Stimulated activated CD4-positive, alpha-beta T cell treated with anti-CD3 and anti-CD28 coated beads, Interleukin-1b, Interleukin-23, amount 100 ng/mL, for 4 hours (primary cell): Measurements from ENCODE around the gene SENP3.
A peak's percentile ranks its signal among the peaks of the same experiment; 100 is the strongest.
"Not testable (repeated sequence)": the region's sequence is repeated elsewhere in the genome, so short reads cannot be mapped to it uniquely, and the experiment has no call there.

ENCODE experiments used
- DNase-seq, 2 donors: peaks; one replicate each; pipeline ENCODE4 v3.0.0-alpha.2; 2020; ENCODE audit warnings: low read depth in 2 of 2

The SENP3 gene

GRCh38 chr17:7592422-7593021 is 30.8 kb downstream of the SENP3 start:
- DNase-seq = no peak

DNA sequence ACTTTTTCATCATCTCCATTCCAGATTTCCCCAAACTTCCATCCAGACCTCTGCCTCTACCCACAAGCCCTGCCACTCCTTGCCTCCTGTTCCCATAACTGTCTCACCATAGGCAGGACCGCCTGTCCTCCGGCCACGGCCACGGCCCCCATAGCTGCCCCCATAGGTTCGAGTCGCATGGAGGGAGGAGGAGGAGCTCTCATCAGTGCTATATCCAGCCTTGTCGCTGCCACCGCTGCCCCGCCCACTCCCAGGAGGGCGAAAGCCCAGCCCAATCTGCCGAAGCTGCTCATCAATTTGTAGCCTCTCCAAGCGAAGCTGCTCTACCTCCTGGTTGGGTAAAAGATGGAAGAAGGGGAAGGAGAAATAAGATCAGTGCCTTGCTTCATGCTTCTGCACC is 31.6 kb downstream of the SENP3 start:
- DNase-seq = no peak

DNA sequence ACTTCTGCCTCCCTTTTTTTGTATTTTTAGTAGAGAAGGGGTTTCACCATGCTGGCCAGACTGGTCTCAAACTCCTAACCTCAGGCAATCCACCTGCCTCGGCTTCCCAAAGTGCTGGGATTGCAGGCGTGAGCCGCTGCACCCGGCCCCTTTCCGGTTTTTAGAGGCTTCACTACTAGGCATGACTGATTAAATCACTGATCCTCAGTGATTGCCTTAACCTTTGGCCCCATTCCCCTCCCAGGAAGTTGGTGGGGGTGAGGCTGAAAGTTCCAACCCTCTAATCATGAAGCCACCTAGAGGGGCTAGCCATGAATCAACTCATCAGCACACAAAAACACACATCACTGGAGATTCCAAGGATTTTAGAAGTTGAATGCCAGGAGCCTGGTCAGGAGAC is 35.8 kb downstream of the SENP3 start:
- DNase-seq = not testable (repeated sequence)

DNA sequence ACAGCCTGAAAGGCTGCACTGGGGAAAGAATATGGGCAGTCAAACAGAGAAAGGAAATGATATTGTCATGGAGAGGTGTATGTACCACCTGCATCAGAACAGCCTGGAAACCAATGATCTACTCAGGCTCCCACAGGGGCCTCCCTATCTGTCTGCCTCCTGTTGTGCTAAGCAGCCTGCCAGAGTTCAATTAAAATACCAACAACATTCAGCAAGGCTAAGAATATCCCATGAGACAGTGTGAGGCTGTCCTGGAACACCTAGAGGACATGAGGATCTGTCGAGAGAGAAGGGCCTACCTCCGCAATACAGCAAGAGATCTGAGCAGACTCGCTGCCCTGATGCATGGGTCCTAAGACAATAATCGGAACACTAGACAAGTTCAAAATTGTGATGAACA is 44.6 kb downstream of the SENP3 start:
- no peak for DNase-seq

- no peak for DNase-seq
These were observed 48.9 kb downstream of the SENP3 start for GRCh38 chr17:7610641-7611040.

DNA sequence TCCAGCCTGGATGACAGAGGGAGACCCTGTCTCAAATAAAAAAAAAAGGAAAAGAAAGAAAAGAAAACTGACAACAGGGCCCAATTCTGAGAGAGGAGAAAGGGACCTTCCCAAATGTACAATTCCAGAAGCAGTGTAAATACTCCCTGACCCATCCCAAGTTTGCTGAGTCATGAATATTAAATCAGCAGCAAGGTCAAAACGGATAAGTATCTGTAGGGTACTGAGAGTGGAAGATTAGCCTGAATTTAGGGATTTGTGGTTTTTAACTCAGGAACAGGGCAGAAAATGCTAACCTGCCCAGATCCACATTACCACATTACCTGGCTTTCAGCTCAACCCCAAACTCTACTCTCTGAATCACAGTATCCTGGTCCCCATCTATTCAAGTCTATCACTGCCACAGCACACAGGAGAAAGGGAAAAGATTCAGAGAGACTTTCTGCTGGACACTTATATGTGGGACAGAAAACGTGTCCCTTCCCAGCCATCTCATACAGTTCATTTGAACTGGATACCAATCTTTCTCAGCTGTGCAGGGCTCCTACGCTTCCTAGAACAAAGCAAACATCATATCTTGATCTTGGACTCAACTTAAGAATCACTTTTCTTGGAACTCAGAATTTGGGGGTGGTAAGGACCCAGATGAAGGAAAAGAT is 50.0 kb downstream of the SENP3 start:
- no peak for DNase-seq

- no peak for DNase-seq
These were observed 50.5 kb downstream of the SENP3 start for GRCh38 chr17:7612294-7612640.

GRCh38 chr17:7613769-7614424 is 52.2 kb downstream of the SENP3 start:
- no peak for DNase-seq

DNA sequence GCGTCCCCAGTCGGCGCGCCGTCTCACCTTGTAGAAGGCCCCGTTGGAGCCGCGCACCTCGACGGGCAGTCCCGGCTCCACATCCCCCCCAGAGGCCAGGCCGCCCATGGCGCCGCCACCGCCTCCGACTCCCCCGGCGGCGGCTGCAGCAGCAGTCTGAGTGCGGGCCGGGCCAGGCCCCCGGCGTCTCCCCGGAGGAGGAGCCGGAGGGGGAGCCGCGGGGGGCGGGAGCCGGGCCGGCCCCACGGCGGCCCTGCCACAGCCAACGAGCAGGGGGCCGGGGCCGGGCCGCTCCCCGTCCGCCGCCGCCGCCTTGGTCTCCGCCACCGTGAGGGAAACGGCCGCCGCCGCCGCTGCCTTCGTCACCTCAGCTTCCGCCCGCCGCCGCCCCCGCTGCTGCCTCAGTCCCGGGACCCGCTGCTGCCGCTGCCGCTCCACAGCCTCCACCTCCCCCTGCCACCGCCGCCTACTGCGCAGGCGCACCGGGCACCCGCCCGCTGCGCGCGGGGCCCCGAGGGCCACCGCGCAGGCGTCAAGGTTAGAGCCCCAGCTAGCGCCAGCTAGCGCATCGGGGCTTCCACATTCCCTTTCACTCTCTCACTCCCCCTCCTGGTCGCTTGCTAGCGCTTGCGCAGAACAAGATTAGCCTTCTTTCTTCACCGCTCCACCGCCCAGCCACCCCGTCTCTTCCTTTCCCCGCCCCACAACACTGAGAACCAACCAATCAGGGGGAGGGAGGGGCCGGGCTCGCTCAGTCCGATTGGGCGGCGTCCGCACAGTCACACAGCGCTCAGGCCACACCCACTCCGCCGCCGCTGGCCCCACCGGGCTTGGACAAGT is 52.9 kb downstream of the SENP3 start, which contains the start of gene FXR2:
Gene FXR2, minus strand, starts transcription at position 473 of the 840 bp plus-strand sequence. Its CDS starts 365 bp downstream, at position 108.
- DNase-seq = peak; percentile 97 to 98

DNA sequence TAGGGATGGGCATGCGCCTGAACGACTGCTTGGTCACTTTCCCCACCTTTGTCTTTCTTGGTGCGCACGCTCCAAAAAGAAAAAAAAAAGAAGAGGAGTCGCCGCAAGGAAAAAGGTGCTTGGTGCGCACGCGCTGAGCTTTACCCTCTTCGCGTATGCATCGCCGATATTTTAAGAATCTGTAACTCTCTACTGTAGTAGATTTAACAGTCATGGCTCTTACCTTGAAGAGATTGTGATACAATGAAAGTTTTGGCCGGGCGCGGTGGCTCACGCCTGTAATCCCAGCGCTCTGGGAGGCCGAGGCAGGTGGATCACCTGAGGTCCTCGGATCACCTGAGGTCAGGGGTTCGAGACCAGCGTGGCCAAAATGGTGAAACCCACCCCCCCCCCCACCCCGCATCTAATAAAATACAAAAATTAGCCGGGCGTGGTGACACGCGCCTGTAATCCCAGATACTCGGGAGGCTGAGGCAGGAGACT is 53.6 kb downstream of the SENP3 start:
- no peak for DNase-seq

- DNase-seq = no peak
These were observed 56.9 kb downstream of the SENP3 start for GRCh38 chr17:7618608-7619007.

DNA sequence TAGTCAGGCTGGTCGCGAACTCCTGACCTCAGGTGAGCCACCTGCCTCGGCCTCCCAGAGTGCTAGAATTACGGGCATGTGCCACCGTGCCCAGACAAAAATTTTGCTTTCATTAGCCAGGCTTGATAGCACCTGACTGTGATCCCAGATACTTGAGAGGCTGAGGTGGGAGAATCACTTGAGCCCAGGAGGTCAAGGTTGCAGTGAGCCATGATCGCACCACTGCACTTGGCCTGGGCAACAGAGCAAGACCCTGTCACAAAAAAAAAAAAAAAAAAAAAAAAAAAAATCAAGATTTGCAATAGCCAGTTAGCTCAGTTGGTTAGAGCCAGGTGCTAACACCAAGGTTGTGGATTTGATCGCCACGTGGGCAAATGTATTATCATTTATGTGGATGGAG is 59.1 kb downstream of the SENP3 start:
- no peak for DNase-seq
